ENCODE results near the gene CNTNAP2. TPM values are rescaled to one million over a fixed set of nuclear protein-coding genes. Genes with fewer than 3 reads are reported as not detected.
"Not testable (repeated sequence)": the region's sequence is repeated elsewhere in the genome, so short reads cannot be mapped to it uniquely, and the experiment has no call there.

The CNTNAP2 gene
- total RNA-seq, 2 experiments from 2014 or later = 0.28 TPM; not detected in 1

DNA sequence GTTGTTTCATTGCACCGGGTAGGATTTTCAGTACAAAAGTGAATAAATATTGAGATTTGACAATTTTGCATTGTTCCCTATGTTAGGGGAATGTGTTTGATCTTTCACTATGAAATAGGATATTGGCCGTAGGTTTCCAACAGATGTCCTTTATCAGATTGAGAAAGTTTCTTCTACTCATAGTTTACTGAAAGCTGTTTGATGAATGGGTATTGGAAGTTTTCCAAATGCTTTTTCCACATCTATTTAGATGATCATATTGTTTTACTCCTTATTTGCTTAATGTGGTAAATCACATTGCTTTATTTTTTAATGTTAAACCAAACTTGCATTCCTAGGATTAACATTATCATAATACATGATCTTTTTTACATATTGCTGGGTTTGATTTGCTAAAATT is 2296.1 kb downstream of the CNTNAP2 start:
- H3K4me1 ChIP-seq (ENCODE audit: insufficient read depth, low read length, poor library complexity, severe bottlenecking) = no peaks in the 10 kb centered on the region
- H3K79me2 ChIP-seq (ENCODE audit: insufficient read depth, low read depth, low read length) = no peaks in the 10 kb centered on the region
- TF ChIP-seq EZH2phosphoT487 (IDR thresholded peaks at IDR 0.05; ENCODE audit: borderline replicate concordance, low read depth, low read length) = no peak
- TF ChIP-seq, protein P1, sequence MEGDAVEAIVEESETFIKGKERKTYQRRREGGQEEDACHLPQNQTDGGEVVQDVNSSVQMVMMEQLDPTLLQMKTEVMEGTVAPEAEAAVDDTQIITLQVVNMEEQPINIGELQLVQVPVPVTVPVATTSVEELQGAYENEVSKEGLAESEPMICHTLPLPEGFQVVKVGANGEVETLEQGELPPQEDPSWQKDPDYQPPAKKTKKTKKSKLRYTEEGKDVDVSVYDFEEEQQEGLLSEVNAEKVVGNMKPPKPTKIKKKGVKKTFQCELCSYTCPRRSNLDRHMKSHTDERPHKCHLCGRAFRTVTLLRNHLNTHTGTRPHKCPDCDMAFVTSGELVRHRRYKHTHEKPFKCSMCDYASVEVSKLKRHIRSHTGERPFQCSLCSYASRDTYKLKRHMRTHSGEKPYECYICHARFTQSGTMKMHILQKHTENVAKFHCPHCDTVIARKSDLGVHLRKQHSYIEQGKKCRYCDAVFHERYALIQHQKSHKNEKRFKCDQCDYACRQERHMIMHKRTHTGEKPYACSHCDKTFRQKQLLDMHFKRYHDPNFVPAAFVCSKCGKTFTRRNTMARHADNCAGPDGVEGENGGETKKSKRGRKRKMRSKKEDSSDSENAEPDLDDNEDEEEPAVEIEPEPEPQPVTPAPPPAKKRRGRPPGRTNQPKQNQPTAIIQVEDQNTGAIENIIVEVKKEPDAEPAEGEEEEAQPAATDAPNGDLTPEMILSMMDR (conservative IDR thresholded peaks at IDR 0.05; ENCODE audit: low read length) = no peak
- H3K9me3 ChIP-seq (ENCODE audit: low read length) = no peaks in the 10 kb centered on the region
- no peaks in the 10 kb centered on the region for H3K36me3 ChIP-seq (ENCODE audit: insufficient read depth, low read length)
- no peak for DNase-seq (ENCODE audit: low spot score)
- H3K4me3 ChIP-seq (ENCODE audit: low read depth, low read length, poor library complexity, severe bottlenecking) = no peak overlapping the region
- H3K4me2 ChIP-seq (ENCODE audit: low read length) = no peak overlapping the region
- no peaks in the 10 kb centered on the region for H3K9me2 ChIP-seq (ENCODE audit: insufficient read depth, low read length)
- intact Hi-C loops (cut with micrococcal nuclease; ENCODE audit: unreplicated experiment) = no loop called here
- no peak overlapping the region for H2AFZ ChIP-seq (ENCODE audit: low read length)
- H3K27ac ChIP-seq (ENCODE audit: low read depth, low read length, poor library complexity, severe bottlenecking) = no peak overlapping the region
- no TSS peak for BruUV-seq (replicated peaks)
- POLR2A ChIA-PET = interaction anchor here (0.6 kb wide), 1 partner anchor 897 kb away, joined by 3 read pairs; no protein-coding TSS in a partner anchor
- CTCF ChIA-PET (ENCODE audit: unreplicated experiment) = no interaction called here
- no peaks in the 10 kb centered on the region for H4K20me1 ChIP-seq (ENCODE audit: insufficient read depth, low read length)

DNA sequence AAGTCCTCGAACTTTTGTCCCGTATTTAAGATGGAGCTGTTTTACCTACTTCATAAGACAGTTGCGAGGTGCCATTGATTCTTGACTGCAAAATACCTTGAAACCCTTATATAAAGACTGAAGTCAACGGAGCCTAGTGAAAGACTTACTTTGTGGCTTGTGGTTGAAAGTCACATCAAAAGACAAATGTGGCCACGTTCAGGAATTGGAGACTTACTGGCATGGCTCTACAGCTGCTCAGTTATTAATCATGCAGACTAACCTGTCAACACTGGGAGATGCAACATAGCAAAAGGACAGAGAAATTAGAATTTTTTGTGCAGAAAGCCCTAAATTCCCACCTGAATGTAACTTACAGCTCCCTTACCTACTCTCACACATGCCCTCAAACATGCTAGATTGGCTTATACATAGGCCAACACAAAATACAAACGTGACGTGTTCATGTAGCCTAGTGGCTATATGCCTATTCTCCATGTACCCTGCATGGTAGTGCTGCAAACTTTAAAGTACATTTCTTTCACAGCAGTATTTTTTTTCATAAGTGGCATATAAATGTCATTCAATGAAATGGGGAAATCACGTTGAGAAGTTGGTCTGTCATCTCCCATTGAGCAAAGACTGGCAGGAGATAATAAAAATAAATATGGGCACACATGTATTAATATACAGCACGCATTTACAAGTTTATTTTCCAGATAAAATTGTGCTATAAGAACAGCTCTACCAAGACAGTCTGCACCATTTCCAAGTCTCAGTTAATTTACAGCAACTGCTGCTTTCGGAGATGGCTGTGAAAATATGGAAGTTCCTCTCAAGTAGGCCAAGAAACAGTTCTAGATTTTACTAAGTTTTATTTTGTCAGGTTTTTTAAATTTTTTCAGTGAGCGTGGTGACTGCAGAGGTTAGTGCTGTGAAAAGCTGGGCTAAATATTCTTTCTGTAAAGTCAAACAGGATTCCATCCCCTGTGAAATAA is 2303.5 kb downstream of the CNTNAP2 start:
- ChIA-PET POLR2A (interaction anchor here (0.6 kb wide), 1 partner anchor 13 kb away, joined by 3 read pairs; no protein-coding TSS in a partner anchor), CTCF (ENCODE audit: unreplicated experiment) (no interaction called here)
- Histone ChIP-seq H3K27ac (ENCODE audit: low read depth, low read length, poor library complexity, severe bottlenecking) (no peak overlapping the region), H3K4me3 (ENCODE audit: low read depth, low read length, poor library complexity, severe bottlenecking) (no peak overlapping the region), H3K4me1 (ENCODE audit: insufficient read depth, low read length, poor library complexity, severe bottlenecking) (no peaks in the 10 kb centered on the region), H3K9me3 (ENCODE audit: low read length) (no peaks in the 10 kb centered on the region), H2AFZ (ENCODE audit: low read length) (no peak overlapping the region), H3K79me2 (ENCODE audit: insufficient read depth, low read depth, low read length) (no peaks in the 10 kb centered on the region), H3K4me2 (ENCODE audit: low read length) (no peak overlapping the region), H3K9me2 (ENCODE audit: insufficient read depth, low read length) (no peaks in the 10 kb centered on the region), H3K36me3 (ENCODE audit: insufficient read depth, low read length) (no peaks in the 10 kb centered on the region), H4K20me1 (ENCODE audit: insufficient read depth, low read length) (no peaks in the 10 kb centered on the region)
- no peak for DNase-seq (ENCODE audit: low spot score)
- intact Hi-C loops (cut with micrococcal nuclease; ENCODE audit: unreplicated experiment) = no loop called here
- no peak for TF ChIP-seq EZH2phosphoT487 (IDR thresholded peaks at IDR 0.05; ENCODE audit: borderline replicate concordance, low read depth, low read length)
- TF ChIP-seq, protein P1 (conservative IDR thresholded peaks at IDR 0.05; ENCODE audit: low read length) = no peak
- BruUV-seq (replicated peaks) = no TSS peak

DNA sequence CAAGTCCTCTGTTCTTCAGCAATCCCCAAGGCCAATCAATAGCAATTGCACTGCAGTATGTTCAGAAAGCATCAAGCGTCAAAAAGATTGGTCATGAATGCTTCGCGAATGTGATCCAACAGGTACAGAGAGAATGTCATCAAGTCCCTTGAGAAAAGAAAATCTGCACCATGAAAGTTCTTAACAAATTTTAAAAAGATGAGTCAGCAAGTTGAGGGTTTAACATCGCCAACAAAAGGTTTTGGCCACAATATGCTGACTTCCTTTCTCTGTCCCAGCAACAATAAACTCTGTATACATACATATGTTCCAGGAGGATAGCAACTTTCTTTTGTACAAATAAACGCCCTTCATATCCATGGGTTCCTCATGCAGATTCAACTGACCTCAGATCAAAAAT is 2305.4 kb downstream of the CNTNAP2 start:
- TF ChIP-seq, protein P1 (conservative IDR thresholded peaks at IDR 0.05; ENCODE audit: low read length) = no peak
- TF ChIP-seq EZH2phosphoT487 (IDR thresholded peaks at IDR 0.05; ENCODE audit: borderline replicate concordance, low read depth, low read length) = no peak
- Histone ChIP-seq H3K4me3 (ENCODE audit: low read depth, low read length, poor library complexity, severe bottlenecking) (no peak overlapping the region), H3K4me1 (ENCODE audit: insufficient read depth, low read length, poor library complexity, severe bottlenecking) (no peaks in the 10 kb centered on the region), H3K27ac (ENCODE audit: low read depth, low read length, poor library complexity, severe bottlenecking) (no peak overlapping the region), H3K36me3 (ENCODE audit: insufficient read depth, low read length) (no peaks in the 10 kb centered on the region), H3K9me2 (ENCODE audit: insufficient read depth, low read length) (no peaks in the 10 kb centered on the region), H3K4me2 (ENCODE audit: low read length) (no peak overlapping the region), H3K9me3 (ENCODE audit: low read length) (no peaks in the 10 kb centered on the region), H4K20me1 (ENCODE audit: insufficient read depth, low read length) (no peaks in the 10 kb centered on the region), H2AFZ (ENCODE audit: low read length) (no peak overlapping the region), H3K79me2 (ENCODE audit: insufficient read depth, low read depth, low read length) (no peaks in the 10 kb centered on the region)
- BruUV-seq (replicated peaks) = no TSS peak
- ChIA-PET CTCF (ENCODE audit: unreplicated experiment) (no interaction called here), POLR2A (no interaction called here)
- no peak for DNase-seq (ENCODE audit: low spot score)
- intact Hi-C loops (cut with micrococcal nuclease; ENCODE audit: unreplicated experiment) = no loop called here

DNA sequence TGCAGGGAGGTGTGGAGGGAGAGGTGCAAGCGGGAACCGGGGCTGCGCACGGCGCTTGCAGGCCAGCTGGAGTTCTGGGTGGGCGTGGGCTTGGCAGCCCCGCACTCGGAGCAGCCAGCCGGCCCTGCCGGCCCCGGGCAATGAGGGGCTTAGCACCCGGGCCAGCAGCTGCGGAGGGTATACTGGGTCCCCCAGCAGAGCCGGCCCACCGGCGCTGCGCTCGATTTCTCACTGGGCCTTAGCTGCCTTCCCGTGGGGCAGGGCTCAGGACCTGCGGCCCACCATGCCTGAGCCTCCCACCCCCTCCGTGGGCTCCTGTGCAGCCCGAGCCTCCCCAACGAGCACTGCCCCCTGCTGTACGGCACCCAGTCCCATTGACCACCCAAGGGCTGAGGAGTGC is 2309.8 kb downstream of the CNTNAP2 start:
- H3K4me1 ChIP-seq (ENCODE audit: insufficient read depth, low read length, poor library complexity, severe bottlenecking); H3K9me3 ChIP-seq (ENCODE audit: low read length); H2AFZ ChIP-seq (ENCODE audit: low read length); CTCF ChIA-PET (ENCODE audit: unreplicated experiment); H3K9me2 ChIP-seq (ENCODE audit: insufficient read depth, low read length); H3K4me2 ChIP-seq (ENCODE audit: low read length); intact Hi-C loops (cut with micrococcal nuclease; ENCODE audit: unreplicated experiment); H4K20me1 ChIP-seq (ENCODE audit: insufficient read depth, low read length); H3K4me3 ChIP-seq (ENCODE audit: low read depth, low read length, poor library complexity, severe bottlenecking); H3K79me2 ChIP-seq (ENCODE audit: insufficient read depth, low read depth, low read length); DNase-seq (ENCODE audit: low spot score); H3K27ac ChIP-seq (ENCODE audit: low read depth, low read length, poor library complexity, severe bottlenecking); POLR2A ChIA-PET; BruUV-seq (replicated peaks); H3K36me3 ChIP-seq (ENCODE audit: insufficient read depth, low read length): not testable (repeated sequence)
